Measurements from ENCODE around the gene FHIT.

FHIT gene

GRCh38 chr3:59856934-59857460 is 1394.3 kb downstream of the FHIT start:
- no peak overlapping the region for H3K4me3 ChIP-seq (ENCODE audit: low read depth, low read length)

GRCh38 chr3:59854061-59854709 is 1397.1 kb downstream of the FHIT start:
- H3K4me3 ChIP-seq (ENCODE audit: low read depth, low read length), result no peak overlapping the region
- no peak for DNase-seq (ENCODE audit: low read depth)
- no peak for TF ChIP-seq CTCF (IDR thresholded peaks at IDR 0.05; ENCODE audit: low read depth, low read length, missing control alignments)

More at GRCh38 chr3:59856934-59857460, 1394.3 kb downstream of the FHIT start:
- no peak for DNase-seq (ENCODE audit: low read depth)
- TF ChIP-seq CTCF (IDR thresholded peaks at IDR 0.05; ENCODE audit: low read depth, low read length, missing control alignments), result no peak

GRCh38 chr3:59850417-59850816 is 1400.8 kb downstream of the FHIT start:
- no peak for DNase-seq (ENCODE audit: low read depth)
- no peak overlapping the region for H3K4me3 ChIP-seq (ENCODE audit: low read depth, low read length)
- no peak for TF ChIP-seq CTCF (IDR thresholded peaks at IDR 0.05; ENCODE audit: low read depth, low read length, missing control alignments)

- H3K4me3 ChIP-seq (ENCODE audit: low read depth, low read length), result no peak overlapping the region
- no peak for TF ChIP-seq CTCF (IDR thresholded peaks at IDR 0.05; ENCODE audit: low read depth, low read length, missing control alignments)
- no peak for DNase-seq (ENCODE audit: low read depth)
Observed at GRCh38 chr3:59845386-59845785, 1405.9 kb downstream of the FHIT start.

GRCh38 chr3:59843821-59844220 is 1407.4 kb downstream of the FHIT start:
- TF ChIP-seq CTCF (IDR thresholded peaks at IDR 0.05; ENCODE audit: low read depth, low read length, missing control alignments), result no peak
- no peak for DNase-seq (ENCODE audit: low read depth)
- H3K4me3 ChIP-seq (ENCODE audit: low read depth, low read length), result no peak overlapping the region

GRCh38 chr3:59839810-59840515 is 1411.3 kb downstream of the FHIT start:
- no peak overlapping the region for H3K4me3 ChIP-seq (ENCODE audit: low read depth, low read length)
- no peak for TF ChIP-seq CTCF (IDR thresholded peaks at IDR 0.05; ENCODE audit: low read depth, low read length, missing control alignments)
- peak; percentile 37 for DNase-seq (ENCODE audit: low read depth)
